Psoas muscle (tissue), 8 donors: ENCODE measurements around the gene TMCO5A. TPM values are rescaled to one million over a fixed set of nuclear protein-coding genes. Genes with fewer than 3 reads are reported as not detected.
A peak's percentile ranks its signal among the peaks of the same experiment; 100 is the strongest.

Experiments used
- ATAC-seq, 4 donors: fragments of 200-7000 bp; cut with Tn5 transposase; one replicate each; pipeline ENCODE4 v1.9.1; 2020; ENCODE audit warnings: moderate library complexity in 3 of 4, mild to moderate bottlenecking in 2 of 4
- DNase-seq, 2 donors: peaks; one replicate each; pipeline ENCODE4 v3.0.0-alpha.2; 2020
- H3K27ac ChIP-seq: fragments of 200-600 bp; one replicate; pipeline ENCODE4 v1.8.0; 2022
- H3K27me3 ChIP-seq, 3 donors: fragments of 200-600 bp in 1 of 3; one replicate each; pipeline versions ENCODE4 v1.6.1 to v1.8.0; 2013 to 2022; ENCODE audit warnings: low read length in 2 of 3, mild to moderate bottlenecking in 2 of 3, moderate library complexity in 1 of 3; ENCODE audit not compliant: insufficient read depth in 3 of 3
- H3K36me3 ChIP-seq, 2 donors: fragments of 200-600 bp in 1 of 2; one replicate each; pipeline versions ENCODE4 v1.6.1 to v1.8.0; 2013 to 2022; ENCODE audit warnings: low read depth in 1 of 2, mild to moderate bottlenecking in 1 of 2, moderate library complexity in 1 of 2; ENCODE audit not compliant: insufficient read depth in 1 of 2
- H3K4me1 ChIP-seq: fragments of 200-600 bp; one replicate; pipeline ENCODE4 v1.8.0; 2022
- H3K4me3 ChIP-seq: fragments of 200-600 bp; one replicate; pipeline ENCODE4 v1.8.0; 2022; ENCODE audit warnings: mild to moderate bottlenecking
- H3K9me3 ChIP-seq: fragments of 200-600 bp; one replicate; pipeline ENCODE4 v1.8.0; 2022
- WGBS, 3 donors: extraction: QIAGEN DNeasy Blood & Tissue Kit; methylation state at CpG; one replicate each; pipeline versions ENCODE4 v1.1.6 to v1.1.7; 2013; 5-methylcytosine and 5-hydroxymethylcytosine counted together
- intact Hi-C, 2 donors: fragments of 100-400 bp; cut with DNase I; formaldehyde crosslinking; loops; one replicate each; pipeline versions ENCODE4 v1.11.0 to v1.14.2; 2022
- long read RNA-seq, 2 donors: library from polyadenylated mRNA; unstranded; transcript quantifications; one replicate each; pipeline ENCODE4 v2.0.0, GENCODE V29; 2021
- polyA plus RNA-seq, 3 donors: library from polyadenylated mRNA; stranded (reverse); fragments of 200-250 nt; gene quantifications; one replicate each; pipeline ENCODE4 v1.2.3, GENCODE V29; 2013
- total RNA-seq, 4 donors: library from RNA; stranded (reverse); fragmentation: NEBNext Ultra II Directional in 2 of 4; extraction: Animal tissue kit (Norgen Biotek cat#: 25700) in 2 of 4; gene quantifications; one replicate each; pipeline versions ENCODE4 v1.2.1 to v1.2.4, GENCODE V29; 2021 to 2023
- TF ChIP-seq, protein P1 (sequence below): fragments of 200-600 bp; IDR thresholded peaks from one replicate; pipeline ENCODE4 v1.8.0; 2022; ENCODE audit warnings: antibody characterized with exemption
- donor health status: healthy with polysubstance abuse.
- donor health status: DM: no; HTN: no; CAD: no; lungs with moderate emphysema.
- donor health status: Bipolar disorder and iron deficiency.
- donor health status: healthy.
- donor health status: DM: yes; HTN: yes; CAD: no.
- donor health status: DM: no; HTN: no; CAD: no.
- donor health status: DM: no; HTN: no; CAD: no.
- donor health status: DM: yes; HTN: yes; CAD: no.

The TMCO5A gene
- total RNA-seq: not detected
- polyA plus RNA-seq: not detected
- long read RNA-seq, donor 1: 0 reads
- long read RNA-seq, donor 2: 0 reads

DNA sequence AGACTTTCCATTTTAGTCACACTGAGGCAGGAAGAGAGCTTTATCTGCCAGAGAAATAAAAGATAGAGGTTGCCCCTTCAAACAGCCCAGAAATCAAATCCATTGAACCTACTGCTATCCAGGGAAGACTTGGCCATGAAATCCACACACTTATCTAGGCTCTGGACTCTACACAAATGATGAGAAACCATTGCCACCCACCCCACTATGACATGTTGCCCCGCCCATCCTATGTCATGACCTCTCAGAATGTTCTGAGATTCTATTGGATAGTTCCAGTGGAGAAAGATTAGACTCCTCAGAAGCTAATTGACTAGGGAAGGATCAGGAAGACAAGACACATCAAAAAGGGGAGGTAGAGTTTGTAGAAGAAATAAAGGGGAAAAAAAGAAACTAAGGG is at the start of gene TMCO5A:
TSS of gene TMCO5A (plus strand) at position 301 of the 400 bp plus-strand sequence. CDS start 1,684 bp downstream, outside the sequence.
- H3K4me3 ChIP-seq: no peak within 1 kb of the TSS
- no peaks in the 10 kb centered on the region for H3K36me3 ChIP-seq
- no peak within 1 kb of the TSS for H3K27ac ChIP-seq
- H3K4me1 ChIP-seq: no peaks in the 10 kb centered on the region
- intact Hi-C loops: no loop called here
- no peaks in the 10 kb centered on the region for H3K27me3 ChIP-seq
- WGBS, 3 donors: 75 to 83% (median 76%) methylated on average over 1 of the region's 1 CpG
- no peaks in the 10 kb centered on the region for H3K9me3 ChIP-seq
- ATAC-seq (no peak), DNase-seq (no peak)
- TF ChIP-seq, protein P1, sequence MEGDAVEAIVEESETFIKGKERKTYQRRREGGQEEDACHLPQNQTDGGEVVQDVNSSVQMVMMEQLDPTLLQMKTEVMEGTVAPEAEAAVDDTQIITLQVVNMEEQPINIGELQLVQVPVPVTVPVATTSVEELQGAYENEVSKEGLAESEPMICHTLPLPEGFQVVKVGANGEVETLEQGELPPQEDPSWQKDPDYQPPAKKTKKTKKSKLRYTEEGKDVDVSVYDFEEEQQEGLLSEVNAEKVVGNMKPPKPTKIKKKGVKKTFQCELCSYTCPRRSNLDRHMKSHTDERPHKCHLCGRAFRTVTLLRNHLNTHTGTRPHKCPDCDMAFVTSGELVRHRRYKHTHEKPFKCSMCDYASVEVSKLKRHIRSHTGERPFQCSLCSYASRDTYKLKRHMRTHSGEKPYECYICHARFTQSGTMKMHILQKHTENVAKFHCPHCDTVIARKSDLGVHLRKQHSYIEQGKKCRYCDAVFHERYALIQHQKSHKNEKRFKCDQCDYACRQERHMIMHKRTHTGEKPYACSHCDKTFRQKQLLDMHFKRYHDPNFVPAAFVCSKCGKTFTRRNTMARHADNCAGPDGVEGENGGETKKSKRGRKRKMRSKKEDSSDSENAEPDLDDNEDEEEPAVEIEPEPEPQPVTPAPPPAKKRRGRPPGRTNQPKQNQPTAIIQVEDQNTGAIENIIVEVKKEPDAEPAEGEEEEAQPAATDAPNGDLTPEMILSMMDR: no peak

DNA sequence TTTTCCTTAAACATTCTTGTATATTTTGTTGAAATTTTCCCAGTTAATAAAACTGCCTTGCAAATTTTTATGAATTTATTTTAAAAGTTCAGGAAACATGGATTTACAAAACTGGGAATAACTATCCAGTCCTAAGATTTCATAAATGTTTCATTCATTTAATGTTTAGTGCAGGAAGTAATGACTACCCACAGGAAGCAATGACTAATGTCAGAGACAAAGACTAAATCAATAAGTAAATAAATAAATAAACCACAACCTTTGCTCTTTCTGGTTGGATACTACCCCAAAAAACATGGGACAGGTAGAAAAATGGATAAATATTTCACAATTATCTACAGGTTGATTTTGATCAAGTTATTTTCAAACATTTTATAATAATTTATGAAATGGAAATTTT is 48.8 kb upstream of the TMCO5A start:
- Histone ChIP-seq H3K36me3 (no peaks in the 10 kb centered on the region), H3K9me3 (no peaks in the 10 kb centered on the region), H3K27ac (no peak overlapping the region), H3K4me3 (no peak overlapping the region), H3K27me3 (no peaks in the 10 kb centered on the region), H3K4me1 (no peaks in the 10 kb centered on the region)
- intact Hi-C loops: no loop called here
- TF ChIP-seq, protein P1: no peak
- DNase-seq: no peak
- ATAC-seq: no peak

- H3K4me3 ChIP-seq: no peak overlapping the region
- intact Hi-C loops: no loop called here
Measured at GRCh38 chr15:37888356-37888755, 46.1 kb upstream of the TMCO5A start.

DNA sequence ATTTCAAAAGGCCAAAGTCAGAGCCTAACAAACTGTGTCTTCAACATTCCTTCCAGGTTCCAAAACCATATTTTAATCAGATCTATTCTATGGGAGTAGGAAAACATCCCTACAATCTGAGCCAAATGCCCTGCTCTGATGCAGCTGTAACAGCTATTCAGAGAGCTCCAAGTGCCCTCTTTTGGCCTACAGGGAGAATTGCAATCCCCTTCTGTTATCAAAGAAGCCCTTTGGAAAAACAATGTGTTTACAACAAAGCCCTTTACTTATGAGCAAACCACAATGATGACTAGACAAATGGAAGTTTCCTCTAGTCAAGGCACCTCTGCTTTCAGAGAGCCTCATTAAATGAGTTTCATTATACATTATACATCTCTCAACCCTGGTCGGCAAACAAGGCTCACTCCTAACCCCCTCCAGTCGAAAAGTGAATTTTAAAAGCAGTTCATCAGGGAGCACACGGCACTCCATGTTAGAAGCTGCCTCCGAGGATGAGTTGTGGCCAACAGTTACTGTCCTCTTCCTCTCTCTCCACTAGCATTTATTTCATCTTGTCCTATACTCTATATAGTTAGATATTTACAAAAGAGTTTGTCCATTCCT is 42.6 kb upstream of the TMCO5A start:
- no peaks in the 10 kb centered on the region for H3K36me3 ChIP-seq
- H3K9me3 ChIP-seq: no peaks in the 10 kb centered on the region
- TF ChIP-seq, protein P1: peak; percentile 62
- no peaks in the 10 kb centered on the region for H3K27me3 ChIP-seq
- no peak overlapping the region for H3K27ac ChIP-seq
- DNase-seq: no peak
- WGBS, 3 donors: 48 to 56% (median 53%) methylated on average over 4 of the region's 4 CpGs
- no peak overlapping the region for H3K4me3 ChIP-seq
- H3K4me1 ChIP-seq: no peaks in the 10 kb centered on the region
- intact Hi-C loops: no loop called here
- peak in 2 of 4 donors; percentile 49 to 54 for ATAC-seq

More at GRCh38 chr15:37888356-37888755, 46.1 kb upstream of the TMCO5A start:
- TF ChIP-seq, protein P1: no peak
- WGBS, 3 donors: 79 to 85% (median 84%) methylated on average over 4 of the region's 4 CpGs
- no peaks in the 10 kb centered on the region for H3K36me3 ChIP-seq
- no peaks in the 10 kb centered on the region for H3K9me3 ChIP-seq
- H3K4me1 ChIP-seq: no peaks in the 10 kb centered on the region
- no peak overlapping the region for H3K27ac ChIP-seq
- no peak for DNase-seq
- no peak for ATAC-seq
- no peaks in the 10 kb centered on the region for H3K27me3 ChIP-seq

DNA sequence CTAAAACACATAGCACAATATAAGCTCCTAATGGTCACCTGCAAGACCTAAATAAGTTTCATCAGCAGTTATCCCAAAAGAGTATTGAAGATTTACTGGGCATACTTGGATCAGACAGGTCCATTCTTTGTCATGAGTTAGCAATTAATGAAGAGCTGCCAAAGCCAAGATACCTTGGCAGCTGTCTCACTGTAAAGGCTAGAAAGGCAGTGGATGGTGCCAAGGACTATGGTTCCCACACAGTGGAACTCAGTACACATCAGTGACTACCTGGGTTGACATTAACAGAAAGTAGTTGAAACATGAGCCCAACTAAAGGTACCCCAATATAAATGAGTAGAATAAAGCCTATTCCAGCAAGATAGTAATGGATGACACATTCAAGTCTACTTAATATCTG is 41.1 kb upstream of the TMCO5A start:
- no peaks in the 10 kb centered on the region for H3K36me3 ChIP-seq
- no peak overlapping the region for H3K27ac ChIP-seq
- H3K27me3 ChIP-seq: no peaks in the 10 kb centered on the region
- intact Hi-C loops: no loop called here
- no peaks in the 10 kb centered on the region for H3K4me1 ChIP-seq
- H3K9me3 ChIP-seq: no peaks in the 10 kb centered on the region
- no peak overlapping the region for H3K4me3 ChIP-seq
- DNase-seq (no peak), ATAC-seq (no peak)
- TF ChIP-seq, protein P1: no peak
